Spleen (tissue), 11 donors: ENCODE data around the gene HECW1. TPM values are rescaled to one million over a fixed set of nuclear protein-coding genes. Genes with fewer than 3 reads are reported as not detected.

Experiments used
- DNase-seq: peaks from one replicate; pipeline ENCODE4 v3.0.0-alpha.2; 2020
- H3K27ac ChIP-seq, 8 donors: fragments of 200-600 bp; sonication (generic) in 7 of 8; 1 replicate in 4 of 8; 2 replicates in 4 of 8; pipeline versions ENCODE4 v1.5.0 to v1.8.0; 2016 to 2021; ENCODE audit warnings: inconsistent platforms in 4 of 8, mild to moderate bottlenecking in 4 of 8, moderate library complexity in 1 of 8
- H3K27me3 ChIP-seq, 7 donors: fragments of 200-600 bp; sonication (generic) in 6 of 7; replicated peaks in 1 of 7; 1 replicate in 4 of 7; 2 replicates in 3 of 7; pipeline versions ENCODE4 v1.5.0 to v1.8.0; 2016 to 2021; ENCODE audit warnings: inconsistent platforms in 3 of 7, mild to moderate bottlenecking in 1 of 7
- H3K36me3 ChIP-seq, 6 donors: fragments of 200-600 bp; sonication (generic) in 5 of 6; 1 replicate in 4 of 6; 2 replicates in 2 of 6; pipeline versions ENCODE4 v1.5.0 to v1.8.0; 2016 to 2021; ENCODE audit warnings: inconsistent platforms in 2 of 6
- H3K4me1 ChIP-seq, 6 donors: fragments of 200-600 bp; sonication (generic) in 5 of 6; 1 replicate in 3 of 6; 2 replicates in 3 of 6; pipeline versions ENCODE4 v1.5.0 to v1.8.0; 2016 to 2021; ENCODE audit warnings: inconsistent platforms in 3 of 6
- H3K4me3 ChIP-seq, 8 donors: fragments of 200-600 bp; sonication (generic) in 7 of 8; 1 replicate in 4 of 8; 2 replicates in 4 of 8; pipeline versions ENCODE4 v1.5.0 to v1.8.0; 2016 to 2021; ENCODE audit warnings: inconsistent platforms in 4 of 8, mild to moderate bottlenecking in 4 of 8, moderate library complexity in 2 of 8
- H3K9me3 ChIP-seq, 8 donors: fragments of 200-600 bp; sonication (generic) in 7 of 8; 1 replicate in 4 of 8; 2 replicates in 4 of 8; pipeline versions ENCODE4 v1.5.0 to v1.8.0; 2016 to 2021; ENCODE audit warnings: inconsistent platforms in 4 of 8
- CTCF ChIP-seq, 11 experiments: fragments of 200-600 bp in 7 of 11; fragments of 450-650 bp in 4 of 11; sonication (generic) in 4 of 11; IDR thresholded peaks in 8 of 11; conservative IDR thresholded peaks in 3 of 11; 1 replicate in 7 of 11; 2 replicates in 4 of 11; pipeline versions ENCODE4 v1.4.0 to v1.8.0; 2016 to 2021; ENCODE audit warnings: antibody characterized with exemption in 11 of 11, inconsistent platforms in 4 of 11, mild to moderate bottlenecking in 1 of 11
- POLR2A ChIP-seq, 3 donors: fragments of 450-650 bp; IDR thresholded peaks; one replicate each; pipeline ENCODE4 v1.5.1; 2017; ENCODE audit warnings: antibody characterized with exemption in 3 of 3, mild to moderate bottlenecking in 1 of 3
- POLR2AphosphoS5 ChIP-seq, 3 donors: sonication (generic); formaldehyde crosslinking; IDR thresholded peaks; one replicate each; pipeline ENCODE4 v1.5.1; 2017; ENCODE audit warnings: antibody characterized with exemption in 3 of 3
- WGBS, 5 donors: extraction: QIAGEN DNeasy Blood & Tissue Kit in 3 of 5; methylation state at CpG; one replicate each; pipeline versions ENCODE4 v1.1.5 to v1.1.7; 2013 to 2018; 5-methylcytosine and 5-hydroxymethylcytosine counted together
- intact Hi-C: fragments of 100-400 bp; cut with DNase I; formaldehyde crosslinking; loops from one replicate; pipeline ENCODE4 v1.15.0; 2023; ENCODE audit warnings: low total_unique reads
- polyA plus RNA-seq, 3 donors: library from polyadenylated mRNA; stranded (reverse); fragments of 200-250 nt; gene quantifications; one replicate each; pipeline ENCODE4 v1.2.1, GENCODE V29; 2013
- total RNA-seq, 7 donors: library from RNA; depleted of rRNA in 3 of 7; stranded (reverse); fragments of >200 nt in 3 of 7; fragmentation: NEBNext Ultra II Directional in 4 of 7; extraction: Animal tissue kit (Norgen Biotek cat#: 25700) in 4 of 7; gene quantifications; one replicate each; pipeline versions ENCODE4 v1.1.0 to v1.2.1, GENCODE V29; 2016 to 2021
- donor health status: healthy with polysubstance abuse.
- donor health status: DM: no; HTN: no; CAD: no; lungs with moderate emphysema.
- donor health status: DM: no; HTN: no; CAD: no.
- donor health status: Bipolar disorder and iron deficiency.
- donor health status: healthy.
- donor health status: DM: no; HTN: no; CAD: no.
- donor health status: DM: yes; HTN: yes; CAD: no.

HECW1 gene
- total and polyA plus RNA-seq, 10 donors, result 0.03 to 1.5 (median 0.40) TPM; not detected in 1

- Histone ChIP-seq H3K36me3 (no peaks in the 10 kb centered on the region), H3K27ac (no peak overlapping the region), H3K4me3 (no peak overlapping the region), H3K27me3 (peaks cover 0 to 7% (median 0%) of the 10 kb centered on the region in 7 donors), H3K4me1 (no peaks in the 10 kb centered on the region), H3K9me3 (peaks cover 0 to 6% (median 0%) of the 10 kb centered on the region in 8 donors)
- intact Hi-C loops, result no loop called here
- no peak for DNase-seq
- 44 to 81% (median 71%) methylated on average over 2 of the region's 2 CpGs for WGBS, 5 donors
- TF ChIP-seq POLR2AphosphoS5 (IDR thresholded peaks at IDR 0.05) (no peak), POLR2A (IDR thresholded peaks at IDR 0.05) (no peak), CTCF (IDR thresholded peaks at IDR 0.05 in 8 of 11, conservative IDR thresholded peaks at IDR 0.05 in 3 of 11) (no peak)
Observed at GRCh38 chr7:43281268-43281667, 168.8 kb downstream of the HECW1 start.

GRCh38 chr7:43283706-43284105, 171.3 kb downstream of the HECW1 start:
- no peaks in the 10 kb centered on the region for H3K4me1 ChIP-seq
- peaks cover 0 to 7% (median 0%) of the 10 kb centered on the region in 7 donors for H3K27me3 ChIP-seq
- TF ChIP-seq POLR2A (IDR thresholded peaks at IDR 0.05) (no peak), POLR2AphosphoS5 (IDR thresholded peaks at IDR 0.05) (no peak), CTCF (IDR thresholded peaks at IDR 0.05 in 8 of 11, conservative IDR thresholded peaks at IDR 0.05 in 3 of 11) (no peak)
- H3K36me3 ChIP-seq, result no peaks in the 10 kb centered on the region
- intact Hi-C loops, result no loop called here
- no peak overlapping the region for H3K27ac ChIP-seq
- WGBS, 5 donors, result 76 to 87% (median 81%) methylated on average over 5 of the region's 5 CpGs
- DNase-seq, result no peak
- no peak overlapping the region for H3K4me3 ChIP-seq
- peaks cover 0 to 10% (median 0%) of the 10 kb centered on the region in 8 donors for H3K9me3 ChIP-seq

- Histone ChIP-seq H3K27ac (no peak overlapping the region), H3K9me3 (peaks cover 4 to 37% (median 20%) of the 10 kb centered on the region in 8 donors), H3K36me3 (no peaks in the 10 kb centered on the region), H3K4me3 (no peak overlapping the region), H3K4me1 (no peaks in the 10 kb centered on the region), H3K27me3 (no peaks in the 10 kb centered on the region)
- intact Hi-C loops, result no loop called here
- DNase-seq, result no peak
- TF ChIP-seq CTCF (IDR thresholded peaks at IDR 0.05 in 8 of 11, conservative IDR thresholded peaks at IDR 0.05 in 3 of 11) (no peak), POLR2A (IDR thresholded peaks at IDR 0.05) (no peak), POLR2AphosphoS5 (IDR thresholded peaks at IDR 0.05) (no peak)
- WGBS, 5 donors, result 77 to 80% (median 78%) methylated on average over 2 of the region's 2 CpGs
Observed at GRCh38 chr7:43289826-43290225, 177.4 kb downstream of the HECW1 start.

GRCh38 chr7:43290978-43291377, 178.5 kb downstream of the HECW1 start:
- no peak for DNase-seq
- H3K36me3 ChIP-seq, result no peaks in the 10 kb centered on the region
- H3K27me3 ChIP-seq, result no peaks in the 10 kb centered on the region
- intact Hi-C loops, result no loop called here
- no peak overlapping the region for H3K4me3 ChIP-seq
- TF ChIP-seq CTCF (IDR thresholded peaks at IDR 0.05 in 8 of 11, conservative IDR thresholded peaks at IDR 0.05 in 3 of 11) (no peak), POLR2A (IDR thresholded peaks at IDR 0.05) (no peak), POLR2AphosphoS5 (IDR thresholded peaks at IDR 0.05) (no peak)
- H3K9me3 ChIP-seq, result peaks cover 4 to 34% (median 20%) of the 10 kb centered on the region in 8 donors
- H3K27ac ChIP-seq, result no peak overlapping the region
- 92 to 96% (median 93%) methylated on average over 5 of the region's 5 CpGs for WGBS, 5 donors
- no peaks in the 10 kb centered on the region for H3K4me1 ChIP-seq
